HG03064 (cell line): ENCODE data around the gene PLA2G15.
"Not testable (repeated sequence)": the region's sequence is repeated elsewhere in the genome, so short reads cannot be mapped to it uniquely, and the experiment has no call there.

Experiments used
- ATAC-seq: cut with Tn5 transposase; IDR thresholded peaks from one replicate; pipeline ENCODE4 v1.9.1; 2021; ENCODE audit warnings: low read depth; ENCODE audit not compliant: unreplicated experiment

The PLA2G15 gene

DNA sequence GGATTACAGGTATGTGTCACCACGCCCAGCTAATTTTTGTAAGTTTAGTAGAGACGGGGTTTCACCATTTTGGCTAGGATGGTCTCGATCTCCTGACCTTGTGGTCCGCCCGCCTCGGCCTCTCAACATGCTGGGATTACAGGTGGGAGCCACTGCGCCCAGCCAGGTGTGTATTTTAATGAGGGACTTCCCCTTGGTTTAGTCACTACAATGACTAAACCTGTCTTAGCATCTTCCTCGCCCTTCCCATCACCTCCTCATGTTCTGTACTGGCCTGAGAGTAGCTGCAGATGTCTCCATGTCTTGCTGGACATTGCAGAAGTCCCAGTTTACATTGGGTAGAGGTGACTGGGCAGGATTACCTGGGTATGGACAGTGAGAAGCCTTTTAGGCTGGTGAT lies 28.7 kb downstream of the PLA2G15 start:
- no peak for ATAC-seq

GRCh38 chr16:68274441-68274840 lies 29.3 kb downstream of the PLA2G15 start:
- no peak for ATAC-seq

DNA sequence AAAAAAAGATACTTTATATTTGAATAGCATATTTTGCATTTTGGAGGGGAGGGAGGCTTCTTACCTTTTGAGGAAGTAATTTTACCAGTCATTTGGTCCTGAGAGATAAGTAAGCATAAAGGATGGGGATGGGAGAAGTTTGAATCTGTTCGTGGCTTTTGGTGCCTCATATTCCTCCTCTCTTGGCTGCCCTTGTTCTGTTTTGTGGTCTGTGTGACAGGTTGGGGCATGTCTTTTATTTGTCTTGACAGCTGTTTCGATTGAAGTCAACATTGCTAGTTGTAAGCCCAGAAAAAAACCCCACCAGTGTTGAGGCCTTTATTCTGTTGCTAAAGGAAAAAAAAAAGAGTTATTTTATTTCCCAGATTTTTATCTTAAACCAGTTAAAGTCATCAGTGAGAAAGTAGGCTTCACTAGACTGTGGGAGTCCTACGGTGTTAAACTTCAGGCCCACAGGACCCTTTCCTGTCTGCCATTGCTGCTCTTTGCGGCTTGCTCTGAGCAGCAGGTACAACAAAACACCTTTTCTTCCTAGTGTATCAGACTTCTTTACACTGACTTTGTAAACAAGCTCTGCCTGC lies 30.5 kb downstream of the PLA2G15 start:
- no peak for ATAC-seq

- no peak for ATAC-seq
Observed at GRCh38 chr16:68276223-68276622, 31.1 kb downstream of the PLA2G15 start.

DNA sequence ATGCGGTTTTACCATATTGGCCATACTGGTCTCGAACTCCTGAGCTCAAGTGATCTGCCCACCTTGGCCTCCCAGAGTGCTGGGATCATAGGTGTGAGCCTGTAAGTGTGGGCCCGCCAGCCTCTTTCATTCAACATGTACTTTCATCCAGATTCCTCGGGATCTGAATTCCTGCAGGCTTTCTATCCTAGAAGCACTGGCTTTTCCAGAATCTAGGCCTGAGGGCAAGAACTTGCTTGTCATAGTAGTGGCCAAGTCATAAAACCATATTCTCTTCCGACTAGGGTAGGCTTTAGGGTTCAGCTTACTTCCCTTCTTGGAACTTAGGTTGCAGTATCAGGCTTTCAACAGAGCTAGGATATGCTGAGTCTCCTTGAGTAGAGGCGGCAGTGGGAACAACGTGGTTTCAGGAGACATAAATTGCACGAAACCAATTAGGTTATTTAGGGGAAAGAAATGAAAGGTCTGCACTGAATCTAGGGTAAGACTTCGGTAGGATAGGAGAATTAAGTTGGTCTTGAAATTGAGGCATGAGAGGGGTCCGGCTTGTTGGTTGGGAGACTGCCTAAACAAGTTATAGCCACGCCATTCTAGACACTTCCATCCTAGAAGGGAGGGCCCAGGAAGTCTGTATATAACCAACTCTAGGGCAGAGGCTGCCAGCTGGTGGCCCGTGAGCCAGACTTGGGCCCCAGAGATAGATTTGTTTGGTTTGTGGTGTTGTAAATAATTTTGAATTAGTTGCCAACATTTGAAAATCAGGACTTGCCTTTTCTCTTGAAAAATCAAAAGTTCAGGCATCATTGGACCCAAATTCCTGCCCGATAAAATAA lies 34.8 kb downstream of the PLA2G15 start:
- ATAC-seq = no peak

DNA sequence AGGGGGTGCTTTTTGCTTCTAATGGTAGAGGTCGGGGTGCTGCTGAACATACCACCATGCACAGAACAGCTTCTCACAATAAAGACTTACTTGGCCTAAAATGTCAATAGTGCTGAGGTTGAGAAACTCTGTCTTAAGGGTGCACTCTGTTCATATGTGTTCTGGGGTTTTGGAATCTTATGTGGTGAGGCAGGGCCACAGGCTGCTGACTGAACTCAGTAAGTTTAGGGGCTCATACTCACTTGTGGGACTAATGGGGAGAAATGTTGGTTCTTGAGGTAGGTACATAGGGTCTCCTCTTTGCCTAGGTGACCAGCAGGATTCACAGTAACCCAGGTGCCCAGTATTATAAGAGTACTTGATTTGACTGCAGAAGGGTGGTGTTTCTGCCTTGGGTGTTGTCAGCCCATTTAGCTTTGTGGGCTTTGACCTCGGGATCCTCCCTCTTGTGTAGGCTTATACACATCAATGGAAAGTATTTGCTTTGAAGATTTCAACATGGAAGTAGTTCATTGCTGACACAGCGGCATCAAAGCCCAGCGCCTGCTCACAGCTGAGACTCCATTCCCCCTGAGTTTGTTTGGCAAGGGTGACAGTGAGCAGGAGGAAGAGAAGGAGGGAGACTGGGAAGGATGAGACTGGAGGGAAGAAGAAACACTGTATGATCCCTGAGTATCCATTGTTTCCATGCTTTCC lies 36.3 kb downstream of the PLA2G15 start:
- ATAC-seq = no peak

GRCh38 chr16:68282064-68282452 lies 36.9 kb downstream of the PLA2G15 start:
- ATAC-seq = no peak

- no peak for ATAC-seq
Observed at GRCh38 chr16:68283346-68283745, 38.2 kb downstream of the PLA2G15 start.

- ATAC-seq = no peak
Observed at GRCh38 chr16:68283801-68284598, 38.8 kb downstream of the PLA2G15 start.

DNA sequence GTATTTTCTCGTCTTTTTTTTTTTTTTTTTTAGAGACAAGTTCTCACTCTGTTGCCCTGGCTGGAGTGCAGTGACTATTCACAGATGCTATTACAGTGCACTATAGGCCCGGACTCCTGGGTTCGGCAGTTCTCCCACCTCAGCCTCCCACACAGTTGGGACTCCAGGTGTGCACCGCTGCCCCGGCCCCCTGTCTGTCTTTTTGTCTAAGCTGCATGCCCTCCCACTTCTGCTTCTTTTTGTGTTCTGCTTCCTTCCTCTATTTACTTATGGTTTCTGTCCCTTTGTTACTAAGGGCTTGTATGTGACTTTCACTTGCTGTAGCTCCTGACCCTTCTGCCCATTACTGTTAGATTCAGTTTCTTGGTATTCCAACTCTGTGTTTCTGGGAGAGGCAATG lies 39.7 kb downstream of the PLA2G15 start:
- no peak for ATAC-seq

- no peak for ATAC-seq
Observed at GRCh38 chr16:68285683-68286082, 40.5 kb downstream of the PLA2G15 start.

- no peak for ATAC-seq
Observed at GRCh38 chr16:68286153-68287074, 41.2 kb downstream of the PLA2G15 start.

DNA sequence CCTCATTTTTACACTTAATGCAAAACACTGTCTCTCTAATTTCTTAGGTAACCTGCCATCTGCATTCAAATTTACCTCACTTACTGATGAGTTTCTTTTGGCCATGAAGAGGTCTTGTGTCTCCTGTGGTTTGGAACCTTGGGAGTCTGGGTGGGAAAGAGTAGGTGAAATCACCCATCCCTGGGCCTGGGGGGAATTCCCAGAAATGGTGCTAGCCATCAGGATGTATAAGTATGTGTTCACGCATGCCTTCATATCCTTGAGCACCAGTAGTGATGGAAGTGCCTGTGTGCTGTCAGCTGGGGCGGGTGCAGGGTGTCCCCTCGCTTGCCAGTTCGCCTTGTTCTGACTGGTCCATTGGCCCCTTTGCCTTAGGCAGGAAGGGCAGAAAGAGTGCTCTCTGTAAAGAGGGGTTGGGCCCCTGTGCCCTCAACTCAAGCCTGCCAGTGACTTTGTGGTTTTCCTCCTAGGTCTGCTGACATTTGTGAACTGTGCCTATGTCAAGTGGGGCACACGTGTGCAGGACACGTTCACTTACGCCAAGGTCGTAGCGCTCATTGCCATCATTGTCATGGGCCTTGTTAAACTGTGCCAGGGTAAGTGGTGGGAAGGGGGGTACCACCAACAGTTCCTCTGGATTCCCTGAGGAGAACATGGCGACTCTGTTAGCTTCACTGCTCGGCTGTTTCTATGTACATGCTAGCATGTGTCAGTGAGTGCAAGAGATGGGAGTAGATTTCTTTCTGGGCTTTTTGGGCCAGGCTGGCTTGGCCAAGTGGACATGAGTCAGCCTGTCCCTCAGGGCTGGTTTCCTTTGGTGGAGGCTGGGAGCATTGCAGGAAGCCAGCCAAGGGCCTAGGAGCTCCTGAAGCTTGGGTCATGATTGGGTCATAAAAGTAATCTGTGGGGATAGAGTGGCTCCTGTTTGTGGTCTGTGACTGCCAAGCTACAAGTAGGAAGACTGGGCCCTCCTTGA lies 42.4 kb downstream of the PLA2G15 start:
- ATAC-seq = no peak

DNA sequence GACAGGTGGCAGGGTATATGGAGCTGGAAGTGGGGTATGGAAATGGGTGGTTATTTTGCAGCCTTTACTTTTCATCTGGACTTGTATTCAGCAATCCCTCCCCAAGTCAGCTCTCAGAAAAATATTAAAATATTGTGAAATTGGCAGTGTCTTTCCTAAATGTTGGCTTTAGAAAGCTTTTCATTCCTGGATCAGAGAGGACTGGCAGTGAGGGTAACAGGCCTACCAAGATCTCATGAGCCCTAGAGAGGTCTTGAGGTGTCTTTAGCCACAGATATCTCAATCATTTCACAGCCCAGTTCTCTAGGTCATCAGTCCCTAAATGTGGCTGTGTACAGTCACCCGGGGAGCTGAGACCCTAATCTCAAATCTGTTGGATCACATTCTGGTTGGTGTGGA lies 43.1 kb downstream of the PLA2G15 start:
- no peak for ATAC-seq

- not testable (repeated sequence) for ATAC-seq
Observed at GRCh38 chr16:68288796-68289195, 43.6 kb downstream of the PLA2G15 start.

DNA sequence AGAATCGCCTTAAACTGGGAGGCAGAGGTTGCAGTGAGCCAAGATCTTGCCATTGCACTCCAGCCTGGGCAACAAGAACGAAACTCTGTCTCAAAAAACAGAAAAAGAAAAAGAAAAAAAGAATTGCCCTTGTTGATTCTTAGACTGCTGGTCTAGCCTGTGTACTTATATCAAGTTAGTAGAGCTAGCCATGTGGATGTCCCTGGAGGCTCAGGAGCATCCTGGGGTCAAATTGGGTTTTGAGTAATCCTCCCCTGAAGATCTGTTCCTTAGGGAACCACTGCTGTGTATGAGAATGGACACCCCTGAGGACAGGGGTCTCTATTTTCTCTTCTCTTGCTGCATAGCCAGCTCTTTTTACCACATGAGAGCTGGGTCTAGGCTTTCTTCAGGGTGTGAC lies 44.0 kb downstream of the PLA2G15 start:
- no peak for ATAC-seq

- ATAC-seq = peak; percentile 81
Observed at GRCh38 chr16:68289621-68290329, 44.6 kb downstream of the PLA2G15 start.

GRCh38 chr16:68290450-68290849 lies 45.3 kb downstream of the PLA2G15 start:
- no peak for ATAC-seq
